ENCODE data around the gene MSI2. TPM values are rescaled to one million over a fixed set of nuclear protein-coding genes. Genes with fewer than 3 reads are reported as not detected.

MSI2 gene
- total and polyA plus RNA-seq, 5 donors = 43.9 to 113 (median 107) TPM

GRCh38 chr17:57400648-57401047 lies 144.3 kb downstream of the MSI2 start:
- no peaks in the 10 kb centered on the region for H3K9me3 ChIP-seq (ENCODE audit: control insufficient read depth, low read length)
- H3K27me3 ChIP-seq (ENCODE audit: control insufficient read depth, insufficient read depth) = no peaks in the 10 kb centered on the region
- intact Hi-C loops (cut with DNase I) = no loop called here
- 94% methylated on average over 8 of the region's 8 CpGs for WGBS
- DNase-seq = no peak
- peaks cover 16% of the 10 kb centered on the region for H3K4me1 ChIP-seq (ENCODE audit: control insufficient read depth, insufficient read depth, low read length)
- no peak for ATAC-seq
- H3K27ac ChIP-seq (ENCODE audit: low read length) = no peak overlapping the region
- H3K4me3 ChIP-seq (ENCODE audit: low read length) = no peak overlapping the region

- H3K9me3 ChIP-seq (ENCODE audit: control insufficient read depth, low read length) = no peaks in the 10 kb centered on the region
- DNase-seq (no peak), ATAC-seq (peak; percentile 34 to 50)
- no peak overlapping the region for H3K27ac ChIP-seq (ENCODE audit: low read length)
- 87% methylated on average over 15 of the region's 15 CpGs for WGBS
- H3K4me3 ChIP-seq (ENCODE audit: low read length) = no peak overlapping the region
- no peaks in the 10 kb centered on the region for H3K27me3 ChIP-seq (ENCODE audit: control insufficient read depth, insufficient read depth)
- peaks cover 17% of the 10 kb centered on the region for H3K4me1 ChIP-seq (ENCODE audit: control insufficient read depth, insufficient read depth, low read length)
- intact Hi-C loops (cut with DNase I) = no loop called here
Measured at GRCh38 chr17:57401556-57402488, 145.5 kb downstream of the MSI2 start.

GRCh38 chr17:57402681-57403180 lies 146.4 kb downstream of the MSI2 start:
- Histone ChIP-seq H3K27me3 (ENCODE audit: control insufficient read depth, insufficient read depth) (no peaks in the 10 kb centered on the region), H3K4me1 (ENCODE audit: control insufficient read depth, insufficient read depth, low read length) (peaks cover 19% of the 10 kb centered on the region), H3K27ac (ENCODE audit: low read length) (no peak overlapping the region), H3K4me3 (ENCODE audit: low read length) (no peak overlapping the region), H3K9me3 (ENCODE audit: control insufficient read depth, low read length) (no peaks in the 10 kb centered on the region)
- intact Hi-C loops (cut with DNase I) = no loop called here
- 71% methylated on average over 5 of the region's 5 CpGs for WGBS
- DNase-seq (no peak), ATAC-seq (no peak)

- no peaks in the 10 kb centered on the region for H3K27me3 ChIP-seq (ENCODE audit: control insufficient read depth, insufficient read depth)
- no peak for ATAC-seq
- no peak overlapping the region for H3K4me3 ChIP-seq (ENCODE audit: low read length)
- H3K4me1 ChIP-seq (ENCODE audit: control insufficient read depth, insufficient read depth, low read length) = peaks cover 19% of the 10 kb centered on the region
- intact Hi-C loops (cut with DNase I) = no loop called here
- H3K9me3 ChIP-seq (ENCODE audit: control insufficient read depth, low read length) = no peaks in the 10 kb centered on the region
- no peak for DNase-seq
- no peak overlapping the region for H3K27ac ChIP-seq (ENCODE audit: low read length)
- WGBS = 43% methylated on average over 2 of the region's 2 CpGs
Measured at GRCh38 chr17:57403236-57403635, 146.9 kb downstream of the MSI2 start.

GRCh38 chr17:57404073-57404472 lies 147.8 kb downstream of the MSI2 start:
- Histone ChIP-seq H3K4me1 (ENCODE audit: control insufficient read depth, insufficient read depth, low read length) (peaks cover 19% of the 10 kb centered on the region), H3K4me3 (ENCODE audit: low read length) (no peak overlapping the region), H3K27ac (ENCODE audit: low read length) (no peak overlapping the region), H3K9me3 (ENCODE audit: control insufficient read depth, low read length) (no peaks in the 10 kb centered on the region), H3K27me3 (ENCODE audit: control insufficient read depth, insufficient read depth) (no peaks in the 10 kb centered on the region)
- WGBS = 95% methylated on average over 4 of the region's 4 CpGs
- ATAC-seq (no peak), DNase-seq (no peak)
- intact Hi-C loops (cut with DNase I) = no loop called here

- Histone ChIP-seq H3K9me3 (ENCODE audit: control insufficient read depth, low read length) (no peaks in the 10 kb centered on the region), H3K4me1 (ENCODE audit: control insufficient read depth, insufficient read depth, low read length) (peaks cover 19% of the 10 kb centered on the region), H3K27me3 (ENCODE audit: control insufficient read depth, insufficient read depth) (no peaks in the 10 kb centered on the region), H3K27ac (ENCODE audit: low read length) (no peak overlapping the region), H3K4me3 (ENCODE audit: low read length) (no peak overlapping the region)
- DNase-seq (no peak), ATAC-seq (no peak)
- WGBS = 82% methylated on average over 6 of the region's 6 CpGs
- intact Hi-C loops (cut with DNase I) = no loop called here
Measured at GRCh38 chr17:57404795-57405490, 148.6 kb downstream of the MSI2 start.

GRCh38 chr17:57405491-57406072 lies 149.3 kb downstream of the MSI2 start:
- WGBS = 74% methylated on average over 5 of the region's 5 CpGs
- Histone ChIP-seq H3K27me3 (ENCODE audit: control insufficient read depth, insufficient read depth) (no peaks in the 10 kb centered on the region), H3K4me1 (ENCODE audit: control insufficient read depth, insufficient read depth, low read length) (peaks cover 19% of the 10 kb centered on the region), H3K27ac (ENCODE audit: low read length) (no peak overlapping the region), H3K4me3 (ENCODE audit: low read length) (no peak overlapping the region), H3K9me3 (ENCODE audit: control insufficient read depth, low read length) (no peaks in the 10 kb centered on the region)
- intact Hi-C loops (cut with DNase I) = no loop called here
- no peak for DNase-seq
- ATAC-seq = peak in 1 of 2 donors; percentile 29

- WGBS = 62% methylated on average over 25 of the region's 25 CpGs
- Histone ChIP-seq H3K4me1 (ENCODE audit: control insufficient read depth, insufficient read depth, low read length) (peaks cover 19% of the 10 kb centered on the region), H3K9me3 (ENCODE audit: control insufficient read depth, low read length) (no peaks in the 10 kb centered on the region), H3K27ac (ENCODE audit: low read length) (peak overlapping the region; percentile 30), H3K27me3 (ENCODE audit: control insufficient read depth, insufficient read depth) (no peaks in the 10 kb centered on the region), H3K4me3 (ENCODE audit: low read length) (no peak overlapping the region)
- intact Hi-C loops (cut with DNase I) = no loop called here
- DNase-seq (peak; percentile 45 to 74 (median 60)), ATAC-seq (peak; percentile 56 to 60)
Measured at GRCh38 chr17:57406131-57406980, 150.0 kb downstream of the MSI2 start.

GRCh38 chr17:57406981-57407286 lies 150.6 kb downstream of the MSI2 start:
- peaks cover 17% of the 10 kb centered on the region for H3K4me1 ChIP-seq (ENCODE audit: control insufficient read depth, insufficient read depth, low read length)

GRCh38 chr17:57407287-57408070 lies 151.2 kb downstream of the MSI2 start:
- H3K27me3 ChIP-seq (ENCODE audit: control insufficient read depth, insufficient read depth) = no peaks in the 10 kb centered on the region
- peaks cover 13% of the 10 kb centered on the region for H3K4me1 ChIP-seq (ENCODE audit: control insufficient read depth, insufficient read depth, low read length)
- no peak overlapping the region for H3K4me3 ChIP-seq (ENCODE audit: low read length)
- ATAC-seq (peak; percentile 36 to 37), DNase-seq (no peak)
- no peaks in the 10 kb centered on the region for H3K9me3 ChIP-seq (ENCODE audit: control insufficient read depth, low read length)
- 74% methylated on average over 9 of the region's 9 CpGs for WGBS
- H3K27ac ChIP-seq (ENCODE audit: low read length) = no peak overlapping the region
- intact Hi-C loops (cut with DNase I) = no loop called here

More at GRCh38 chr17:57406981-57407286, 150.6 kb downstream of the MSI2 start:
- H3K9me3 ChIP-seq (ENCODE audit: control insufficient read depth, low read length) = no peaks in the 10 kb centered on the region
- intact Hi-C loops (cut with DNase I) = no loop called here
- no peak overlapping the region for H3K4me3 ChIP-seq (ENCODE audit: low read length)
- ATAC-seq = no peak
- WGBS = 76% methylated on average over 12 of the region's 12 CpGs
- peak overlapping the region; percentile 30 for H3K27ac ChIP-seq (ENCODE audit: low read length)
- no peak for DNase-seq
- no peaks in the 10 kb centered on the region for H3K27me3 ChIP-seq (ENCODE audit: control insufficient read depth, insufficient read depth)
